Skin epidermis (tissue), 12 donors: ENCODE data around the gene CCBE1.

Source experiments
- H3K27ac ChIP-seq, 21 experiments: fragments of 200-600 bp; sonication (generic) in 11 of 21; one replicate each; pipeline ENCODE4 v1.5.0; 2020; ENCODE audit warnings: mild to moderate bottlenecking in 3 of 21, inconsistent platforms in 2 of 21, moderate library complexity in 2 of 21
- H3K4me3 ChIP-seq, 7 experiments: fragments of 200-600 bp; sonication (generic) in 2 of 7; one replicate each; pipeline ENCODE4 v1.5.0; 2020; ENCODE audit warnings: inconsistent platforms in 2 of 7, mild to moderate bottlenecking in 2 of 7, moderate library complexity in 1 of 7

Gene CCBE1

DNA sequence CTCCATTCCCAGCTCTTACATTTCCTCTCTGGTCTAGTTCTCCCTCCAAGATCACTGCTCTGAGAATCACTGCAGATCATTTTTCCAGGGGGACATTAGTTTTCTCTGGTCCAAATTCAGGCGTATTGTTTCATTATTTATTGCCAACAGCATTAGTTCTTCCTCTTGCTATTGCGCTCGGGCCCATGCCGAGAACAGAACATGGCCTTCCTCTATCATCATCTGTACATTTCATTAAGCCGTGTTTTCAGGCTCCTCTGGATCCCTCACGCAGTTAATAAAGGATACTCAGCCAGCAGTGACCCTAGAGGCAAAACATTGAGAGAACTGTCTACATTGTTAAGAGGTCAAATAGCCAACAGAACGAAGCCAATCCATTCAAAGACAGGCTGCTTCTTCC, 63.9 kb downstream of the CCBE1 start:
- Histone ChIP-seq H3K4me3 (no peak overlapping the region), H3K27ac (no peak overlapping the region)

DNA sequence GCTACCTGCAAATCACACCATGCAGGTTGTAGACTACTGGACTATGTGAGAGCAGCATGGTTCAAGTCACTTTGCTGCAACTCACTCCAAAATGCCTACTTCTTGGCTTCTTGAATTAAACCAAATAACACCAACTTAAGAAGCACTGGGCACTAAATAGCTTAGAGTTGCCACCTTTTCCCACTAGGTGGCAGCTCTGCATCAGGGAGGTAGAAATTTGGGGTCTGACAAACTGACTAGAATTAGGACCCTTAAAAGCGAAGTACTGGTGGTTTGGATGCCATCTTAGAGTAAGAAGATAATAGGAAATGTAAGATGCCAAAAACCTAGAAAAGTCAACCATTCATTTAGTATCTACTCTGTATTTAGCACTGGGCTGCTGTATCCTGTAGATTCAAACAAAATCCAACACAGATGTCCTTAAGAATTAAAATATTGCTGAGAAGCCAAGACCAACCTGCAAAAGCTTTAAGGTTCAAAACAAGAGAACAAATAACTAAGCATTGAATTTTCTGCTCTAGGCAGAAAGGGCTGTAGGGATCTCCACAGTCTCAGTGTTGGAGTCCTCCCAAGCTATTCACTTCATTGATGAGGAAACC, 65.5 kb downstream of the CCBE1 start:
- Histone ChIP-seq H3K27ac (no peak overlapping the region), H3K4me3 (no peak overlapping the region)

DNA sequence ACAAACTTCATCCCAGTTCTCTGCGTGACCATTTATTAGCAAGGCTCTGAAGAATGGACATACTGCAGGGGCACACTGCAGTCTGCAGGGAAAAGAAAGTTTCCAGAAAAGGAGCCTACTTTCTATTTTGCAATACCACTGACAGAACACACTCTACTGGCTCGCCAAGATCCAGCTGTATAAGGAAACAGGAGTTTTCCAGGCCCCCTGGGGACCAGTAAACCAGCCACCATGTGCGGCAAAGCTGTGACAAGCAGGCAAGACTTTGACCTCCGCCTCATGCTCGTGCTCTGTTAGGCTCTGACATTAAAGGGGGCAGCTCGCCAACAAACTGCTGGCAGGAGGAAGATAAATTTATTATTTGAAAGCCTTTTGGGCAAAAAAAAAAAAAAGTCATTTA, 67.3 kb downstream of the CCBE1 start:
- no peak overlapping the region for H3K4me3 ChIP-seq
- no peak overlapping the region for H3K27ac ChIP-seq

DNA sequence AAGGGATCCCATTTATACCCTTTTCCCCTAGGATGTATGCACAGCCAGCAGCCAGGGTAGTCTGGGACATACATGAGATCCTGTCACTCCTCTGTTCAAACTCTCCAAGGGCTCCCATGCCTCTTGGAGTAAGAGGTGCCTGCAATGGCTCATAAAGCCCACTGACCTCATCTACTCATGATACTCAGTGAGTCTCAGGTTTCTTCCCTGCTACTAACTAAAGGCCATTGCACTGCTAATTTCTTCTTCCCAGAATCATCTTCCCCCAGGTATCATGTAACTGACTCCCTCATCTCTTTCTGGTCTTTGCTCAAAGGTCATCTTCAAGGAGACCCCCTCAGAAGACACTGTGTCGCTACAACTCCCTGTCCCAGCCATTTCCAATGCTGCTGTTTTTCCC, 68.2 kb downstream of the CCBE1 start:
- H3K27ac ChIP-seq: peak overlapping the region in 1 of 21 experiments; percentile 1
- no peak overlapping the region for H3K4me3 ChIP-seq

DNA sequence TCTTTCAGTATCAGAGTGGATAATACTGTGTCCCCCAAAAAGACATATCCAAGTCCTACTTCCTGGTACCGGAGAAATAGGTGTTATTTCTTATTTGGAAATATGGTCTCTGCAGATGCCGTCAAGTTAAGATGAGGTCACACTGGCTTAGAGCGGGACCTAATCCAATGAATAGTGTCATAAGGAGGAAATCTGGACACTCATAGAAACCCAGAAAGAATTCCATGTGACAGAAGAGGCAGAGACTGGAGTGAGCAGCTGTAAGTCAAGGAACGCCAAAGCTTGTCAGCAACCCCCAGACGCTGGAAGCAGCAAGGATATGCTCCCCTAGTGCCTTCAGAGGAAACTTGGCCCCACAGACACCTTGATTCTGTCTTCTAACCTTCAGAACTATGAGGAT, 69.8 kb downstream of the CCBE1 start:
- H3K4me3 ChIP-seq: no peak overlapping the region
- no peak overlapping the region for H3K27ac ChIP-seq

DNA sequence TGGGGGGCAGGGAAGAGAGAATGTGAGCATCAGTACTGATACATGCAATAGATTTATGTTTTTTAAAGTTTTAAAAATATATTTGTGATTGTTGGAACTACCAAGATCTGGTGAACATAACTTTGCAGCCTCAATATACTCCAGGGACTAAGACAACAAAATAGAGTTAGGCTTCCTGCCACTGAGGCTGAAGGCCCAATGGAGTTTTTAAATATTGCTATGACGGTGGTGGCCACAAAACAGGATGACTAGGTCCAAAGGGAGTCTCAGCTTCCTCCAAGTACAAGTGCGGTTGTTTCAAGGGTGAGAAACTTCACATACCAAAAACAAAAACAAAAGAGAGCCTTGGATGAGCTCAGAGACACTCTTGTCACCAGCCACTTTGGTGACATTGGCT, 72.9 kb downstream of the CCBE1 start:
- Histone ChIP-seq H3K27ac (no peak overlapping the region), H3K4me3 (no peak overlapping the region)

DNA sequence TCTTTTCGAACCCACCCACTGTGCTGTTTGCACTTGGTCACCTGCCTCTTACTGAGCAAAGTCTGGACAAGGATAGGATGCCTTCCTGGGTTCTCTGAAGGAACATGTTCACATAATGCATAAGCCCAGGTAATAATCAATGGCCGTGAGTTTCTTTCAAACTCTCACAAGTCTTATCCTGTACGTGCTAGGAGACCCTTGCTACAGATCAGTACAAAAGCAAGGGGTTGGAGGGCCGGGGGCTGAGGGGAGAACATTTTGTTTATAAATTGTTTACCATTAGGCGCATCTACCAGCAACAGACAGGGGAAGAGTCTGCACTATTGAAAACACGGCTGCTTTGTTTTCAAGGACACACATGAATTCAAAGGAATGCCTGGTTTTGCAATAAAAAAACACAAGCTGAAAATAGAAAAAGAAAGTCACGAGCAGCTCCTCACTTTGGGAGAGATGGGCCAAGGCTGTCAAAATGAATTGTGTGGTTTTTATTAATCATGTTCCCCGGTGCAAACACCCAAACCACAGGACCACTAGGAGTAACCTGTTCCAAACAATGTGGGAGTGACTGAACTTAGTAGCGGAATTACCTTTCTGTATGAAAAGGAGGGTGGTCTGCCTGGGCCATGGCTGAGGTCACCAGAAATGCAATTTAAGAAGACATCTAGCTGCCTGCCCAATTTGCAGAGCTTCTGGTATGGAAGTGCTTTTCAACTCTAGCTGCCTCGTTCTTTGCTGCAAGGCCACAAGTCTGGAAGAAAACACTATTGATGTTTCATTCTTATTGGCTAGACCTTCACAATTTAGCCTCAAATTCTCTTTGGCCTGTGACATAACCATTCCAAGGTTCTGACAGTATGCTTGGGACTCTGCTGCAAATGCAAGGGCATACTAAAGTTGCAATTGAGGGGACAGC, 73.5 kb downstream of the CCBE1 start:
- peak overlapping the region in 3 of 21 experiments; percentile 21 to 57 (median 28) for H3K27ac ChIP-seq

DNA sequence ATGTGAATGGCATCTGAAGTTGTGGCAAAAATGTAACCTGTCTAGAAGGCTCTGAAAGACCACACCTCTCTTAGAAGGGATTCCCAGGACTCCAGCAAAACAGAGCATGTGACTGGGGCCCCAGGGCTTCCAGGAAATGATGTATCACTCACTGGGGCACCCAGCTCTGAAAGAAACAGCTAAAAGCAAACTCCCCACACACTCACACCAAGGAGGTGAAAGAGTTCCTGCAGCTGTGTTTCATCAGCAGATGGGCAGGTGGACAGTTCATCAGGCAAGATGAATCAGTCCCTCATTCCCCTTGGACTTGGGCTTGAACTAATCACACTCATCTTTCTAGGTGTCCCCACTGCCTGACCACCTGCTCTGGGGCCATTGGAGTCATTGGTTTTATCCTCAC, 76.2 kb downstream of the CCBE1 start:
- Histone ChIP-seq H3K27ac (no peak overlapping the region), H3K4me3 (no peak overlapping the region)

More for the DNA sequence above, 73.5 kb downstream of the CCBE1 start:
- no peak overlapping the region for H3K4me3 ChIP-seq

DNA sequence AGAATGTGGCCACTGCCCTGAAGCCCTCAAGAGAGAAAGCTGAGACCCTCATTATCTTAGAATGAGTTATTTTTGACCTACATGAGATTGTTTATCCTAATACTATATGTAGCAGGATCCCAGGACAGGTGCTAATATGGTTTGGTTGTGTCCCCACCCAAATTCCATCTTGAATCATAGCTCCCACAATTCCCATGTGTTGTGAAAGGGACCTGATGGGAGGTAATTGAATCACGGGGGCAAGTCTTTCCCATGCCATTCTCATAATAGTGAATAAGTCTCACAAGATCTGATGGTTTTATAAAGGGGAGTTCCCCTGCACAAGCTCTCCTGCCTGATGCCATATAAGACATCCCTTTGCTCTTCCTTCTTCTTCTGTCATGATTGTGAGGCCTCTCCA, 76.8 kb downstream of the CCBE1 start:
- H3K4me3 ChIP-seq: no peak overlapping the region
- no peak overlapping the region for H3K27ac ChIP-seq

DNA sequence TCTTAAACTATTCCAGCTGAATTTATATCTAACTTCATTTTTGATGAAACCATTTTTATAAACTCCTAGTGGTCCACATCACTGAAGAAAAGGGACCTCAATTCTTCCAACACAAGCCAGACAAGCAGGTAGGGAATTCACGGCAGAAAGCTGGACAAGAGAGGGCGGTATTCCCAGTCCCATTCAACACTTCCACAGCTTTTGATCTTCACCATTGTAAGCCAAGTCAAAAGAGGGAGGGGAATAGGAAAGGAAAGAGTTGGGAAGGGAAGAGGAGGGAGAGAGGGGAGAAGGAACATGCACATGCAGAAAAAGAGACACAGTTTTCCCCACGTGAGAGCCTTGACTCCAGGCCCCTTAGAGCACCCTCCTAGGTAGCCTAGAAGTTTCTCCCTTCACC, 77.4 kb downstream of the CCBE1 start:
- H3K27ac ChIP-seq: no peak overlapping the region
- H3K4me3 ChIP-seq: no peak overlapping the region

DNA sequence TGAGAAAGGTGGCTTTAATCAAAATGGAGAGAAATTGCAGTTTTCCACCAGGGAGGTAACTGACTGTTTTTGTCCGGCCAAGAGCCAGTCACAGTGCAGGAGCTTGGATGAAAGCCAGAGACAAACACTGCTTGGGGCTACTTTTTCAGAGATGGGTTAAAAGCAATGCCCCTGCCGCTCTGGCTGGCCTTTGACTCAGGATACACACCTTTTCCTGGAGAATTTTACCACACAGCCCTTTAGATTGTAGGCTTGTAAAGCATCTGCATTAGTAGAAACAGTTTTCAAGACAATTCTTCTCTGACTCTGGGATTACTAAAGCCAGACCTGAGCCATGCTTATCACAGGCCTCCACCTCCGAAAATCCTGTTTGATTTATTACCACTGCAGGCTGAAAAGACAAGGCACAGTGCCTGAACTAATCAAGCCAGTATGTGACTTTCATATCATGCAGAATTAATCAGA, 79.7 kb downstream of the CCBE1 start:
- no peak overlapping the region for H3K4me3 ChIP-seq

DNA sequence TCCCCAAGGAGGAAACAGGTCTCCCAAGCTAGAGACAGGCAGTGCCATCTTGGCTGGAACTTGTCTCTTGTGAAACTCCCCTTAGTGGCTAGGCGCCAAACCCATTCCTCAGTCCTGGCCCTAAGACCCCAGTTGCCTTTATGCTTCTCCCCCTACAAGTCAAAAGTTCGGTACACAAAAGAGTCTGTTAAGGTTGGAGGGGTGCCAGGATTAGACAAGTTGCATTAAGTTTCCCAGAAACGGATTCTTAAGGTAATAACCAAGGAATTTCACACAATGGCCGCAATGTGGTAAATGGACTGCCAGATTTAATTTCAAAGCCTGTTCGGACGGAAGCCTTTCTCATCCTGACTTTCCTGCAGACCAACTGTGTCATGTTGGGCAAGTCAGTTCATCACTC, 80.7 kb downstream of the CCBE1 start:
- Histone ChIP-seq H3K4me3 (no peak overlapping the region), H3K27ac (no peak overlapping the region)

More for the DNA sequence above, 79.7 kb downstream of the CCBE1 start:
- no peak overlapping the region for H3K27ac ChIP-seq

DNA sequence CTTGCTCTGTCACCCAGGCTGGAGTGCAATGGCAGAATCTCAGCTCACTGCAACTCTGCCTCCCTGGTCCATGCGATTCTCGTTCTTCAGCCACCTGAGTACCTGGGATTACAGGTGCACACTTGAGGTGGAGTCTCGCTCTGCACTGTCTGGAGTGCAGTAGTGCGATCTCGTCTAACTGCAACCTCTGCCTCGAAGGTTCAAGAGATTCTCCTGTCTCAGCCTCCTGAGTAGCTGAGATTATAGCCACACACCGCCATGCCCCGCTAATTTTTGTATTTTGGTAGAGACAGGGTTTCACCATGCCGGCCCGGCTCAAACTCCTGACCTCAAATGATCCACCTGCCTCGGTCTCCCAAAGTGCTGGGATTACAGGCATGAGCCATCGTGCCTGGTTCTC, 83.3 kb downstream of the CCBE1 start:
- no peak overlapping the region for H3K27ac ChIP-seq
- H3K4me3 ChIP-seq: no peak overlapping the region

DNA sequence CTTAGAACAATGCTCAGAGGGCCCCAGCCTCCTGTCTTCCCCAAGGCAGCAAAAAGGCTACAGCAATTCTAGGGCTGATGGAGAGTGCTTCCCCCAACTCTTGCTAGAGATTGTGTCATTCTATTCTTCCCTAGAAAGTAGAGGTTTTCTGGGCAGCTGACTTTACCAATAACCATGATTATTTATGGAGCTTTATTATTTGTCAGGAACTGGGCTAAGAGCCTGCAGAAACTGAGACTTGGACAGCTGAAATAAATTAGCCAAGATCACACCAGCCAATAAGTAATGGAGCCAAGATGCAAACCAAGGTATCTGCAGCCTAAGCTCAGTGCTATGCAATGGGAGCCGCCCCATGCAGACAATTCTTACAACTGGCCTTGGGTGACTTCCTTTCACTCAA, 84.8 kb downstream of the CCBE1 start:
- no peak overlapping the region for H3K27ac ChIP-seq
- H3K4me3 ChIP-seq: no peak overlapping the region

DNA sequence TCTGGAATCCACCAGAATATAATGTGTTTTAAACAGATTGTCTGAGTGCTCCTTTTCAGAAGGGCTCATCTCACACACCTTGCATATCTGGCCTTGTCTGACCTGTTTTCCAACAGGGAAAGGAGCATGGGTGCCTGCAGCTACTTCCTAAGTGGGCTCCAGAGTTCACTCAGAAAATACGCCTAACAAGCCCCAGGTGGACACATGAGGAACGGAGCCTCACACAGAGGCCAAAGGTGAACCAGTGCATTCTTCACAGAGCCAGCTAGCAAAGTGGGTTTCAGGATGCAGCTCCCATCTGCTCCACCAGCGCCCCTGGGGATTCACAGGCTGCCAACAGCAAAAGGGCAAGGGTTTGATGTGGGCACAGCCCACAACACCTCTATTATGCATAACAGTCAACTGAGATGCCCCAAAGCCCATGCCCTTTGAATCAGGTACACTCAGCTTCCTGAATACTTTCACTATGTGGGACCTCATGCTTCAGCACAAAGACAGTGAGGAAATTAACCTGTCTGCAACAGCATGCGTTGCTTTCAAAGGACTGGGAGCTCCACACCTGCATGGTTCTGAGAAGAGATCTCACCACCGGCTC, 86.6 kb downstream of the CCBE1 start:
- Histone ChIP-seq H3K4me3 (no peak overlapping the region), H3K27ac (no peak overlapping the region)

DNA sequence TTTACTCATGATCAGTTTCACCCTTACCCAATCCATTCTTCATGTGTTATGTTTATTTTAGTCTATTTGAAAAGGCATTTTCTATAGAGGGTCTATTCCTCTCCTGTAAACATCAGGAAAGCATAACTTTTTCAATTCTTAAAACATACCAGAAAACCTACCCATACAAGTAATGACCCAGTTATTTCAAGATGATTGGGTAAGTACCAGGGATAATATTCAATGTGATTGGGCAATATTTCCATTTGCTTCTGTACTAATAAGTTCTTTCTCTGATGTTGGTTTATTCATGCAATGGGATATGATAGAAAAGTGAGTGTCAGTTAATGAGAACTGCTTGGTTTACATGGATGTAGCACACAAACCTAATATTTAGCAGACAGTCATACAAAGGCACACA, 87.6 kb downstream of the CCBE1 start:
- Histone ChIP-seq H3K4me3 (no peak overlapping the region), H3K27ac (no peak overlapping the region)

DNA sequence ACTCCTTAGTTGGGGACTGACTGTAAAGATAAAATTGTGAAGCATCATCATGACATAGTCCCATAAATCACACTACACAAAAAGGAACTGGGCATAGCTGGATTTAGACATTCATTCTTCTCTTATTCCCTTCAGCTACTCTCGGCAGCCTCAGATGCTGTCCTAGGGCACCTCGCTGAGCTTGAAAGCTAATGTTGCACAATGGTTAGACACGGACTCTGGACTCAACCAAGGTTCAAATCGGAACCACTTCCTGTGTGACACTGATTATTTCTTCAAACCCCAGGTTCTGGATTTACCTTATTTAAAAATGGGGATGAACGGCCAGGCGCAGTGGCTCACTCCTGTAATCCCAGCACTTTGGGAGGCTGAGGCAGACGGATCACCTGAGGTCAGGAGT, 89.8 kb downstream of the CCBE1 start:
- no peak overlapping the region for H3K27ac ChIP-seq
- no peak overlapping the region for H3K4me3 ChIP-seq

DNA sequence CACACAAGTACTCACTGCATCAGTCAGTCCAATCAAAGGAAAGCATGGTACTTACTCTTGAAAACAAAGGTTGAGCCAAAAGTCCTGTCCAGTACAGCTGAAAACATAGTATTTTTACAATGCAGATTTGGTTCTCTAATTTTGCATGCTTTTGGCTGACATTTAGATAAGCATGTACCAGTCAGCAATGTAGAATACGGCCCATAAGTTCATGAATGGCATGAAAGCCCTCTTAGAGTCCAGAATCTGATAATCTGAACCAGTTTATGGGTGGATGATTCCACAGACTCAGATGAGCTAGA, 90.2 kb downstream of the CCBE1 start:
- H3K27ac ChIP-seq: no peak overlapping the region
- no peak overlapping the region for H3K4me3 ChIP-seq

DNA sequence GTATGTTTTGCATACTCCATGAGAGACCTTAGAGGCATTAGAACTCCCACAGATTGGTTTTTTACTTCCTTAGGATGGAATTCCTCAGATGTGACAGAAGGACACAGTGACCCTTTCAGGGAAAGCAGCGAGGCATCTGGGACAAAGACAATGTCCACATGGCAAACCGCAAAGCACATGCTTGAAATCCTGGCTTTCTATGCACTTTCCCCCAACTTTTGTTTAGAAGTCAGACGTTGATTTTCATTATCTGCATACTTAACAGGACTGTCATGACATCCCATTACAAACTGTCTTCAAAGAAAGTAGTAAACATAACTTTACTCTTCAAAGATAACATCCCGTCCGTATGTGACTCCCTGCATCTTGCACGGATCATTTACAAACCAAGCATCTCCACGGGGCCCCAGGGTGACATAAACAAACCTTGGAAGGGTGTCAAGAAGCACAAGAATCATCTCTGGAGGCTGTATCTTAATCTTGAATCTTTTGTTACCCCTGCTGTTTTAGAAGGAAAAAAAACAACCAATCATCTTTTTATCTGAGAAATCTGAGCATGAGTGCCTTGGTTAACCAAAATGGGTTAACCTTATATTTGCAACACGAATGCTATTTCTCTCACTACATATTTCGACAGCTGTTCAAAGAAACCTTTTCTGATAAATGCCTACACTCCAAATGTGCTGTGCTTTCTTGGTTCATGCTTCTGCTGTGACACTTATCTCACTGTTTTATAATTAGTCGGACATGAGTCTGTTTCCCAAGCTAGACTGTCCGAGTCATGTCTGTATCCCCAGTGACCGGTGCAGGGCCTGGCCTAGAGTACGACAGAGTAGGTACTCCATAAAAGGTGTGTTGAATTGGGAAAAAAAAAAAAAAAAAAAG, 90.8 kb downstream of the CCBE1 start:
- H3K27ac ChIP-seq: no peak overlapping the region
- H3K4me3 ChIP-seq: no peak overlapping the region

DNA sequence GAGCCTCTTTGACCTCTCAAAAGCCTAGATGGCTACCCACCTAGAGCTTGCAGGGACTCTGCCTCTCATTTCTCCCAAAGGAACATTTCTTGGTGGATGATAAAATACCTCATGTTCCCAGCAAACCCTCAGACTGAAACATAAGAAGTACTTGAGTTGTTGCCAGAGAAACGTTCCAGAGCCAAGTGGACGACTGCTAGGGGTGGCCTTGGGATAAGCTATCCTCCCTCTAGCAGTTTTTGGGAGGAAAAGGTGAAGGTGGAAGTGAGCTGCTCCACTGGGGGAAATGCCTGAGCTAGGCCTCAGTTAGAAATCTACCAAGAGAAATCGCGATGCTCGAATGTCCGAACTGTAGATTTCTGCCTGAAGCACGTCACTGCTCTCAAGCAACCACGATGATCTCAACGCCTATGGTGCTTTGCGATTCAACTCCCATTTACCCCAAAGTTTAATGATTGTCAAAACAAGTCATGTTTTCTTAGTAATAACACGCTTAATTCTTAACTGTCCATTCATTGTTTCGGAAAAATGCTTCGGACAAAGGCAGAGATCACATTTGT, 91.5 kb downstream of the CCBE1 start:
- Histone ChIP-seq H3K27ac (no peak overlapping the region), H3K4me3 (no peak overlapping the region)
